Endothelial cell of umbilical vein (primary cell): Measurements from ENCODE around the gene GABARAPL2. TPM values are rescaled to one million over a fixed set of nuclear protein-coding genes. Genes with fewer than 3 reads are reported as not detected.
A peak's percentile ranks its signal among the peaks of the same experiment; 100 is the strongest.

ENCODE experiments used
- BruUV-seq: library from RNA; stranded (reverse); fragments of 400-500 nt; replicated peaks from 2 replicates; lab custom pipeline; 2021; lab: Mats Ljungman, UMichigan
- CTCF ChIA-PET: fragments of 300-600, 350-600 bp; sonication (Branson Sonifier 250); formaldehyde crosslinking; loops from one replicate; lab custom pipeline; 2021; ENCODE audit warnings: antibody characterized with exemption, inconsistent platforms; lab: Charles Lee
- POLR2A ChIA-PET: fragments of 300-600, 350-600 bp; sonication (Branson Sonifier 250); formaldehyde crosslinking; loops from one replicate; lab custom pipeline; 2021; ENCODE audit warnings: antibody characterized with exemption, inconsistent platforms; lab: Charles Lee
- DNase-seq: peaks from one replicate; pipeline ENCODE4 v3.0.0-alpha.2; 2011; ENCODE audit warnings: low read depth, low spot score
- FAIRE-seq: peaks from 2 replicates; lab custom pipeline; 2011; peaks lifted over from hg19 to GRCh38; lab: Jason Lieb, UNC
- H2AFZ ChIP-seq: 2 replicates; pipeline ENCODE4 v1.6.0; 2012; ENCODE audit warnings: low read depth, low read length, control low read depth, inconsistent platforms
- H3K27ac ChIP-seq: 2 replicates; pipeline ENCODE4 v1.5.1; 2011; ENCODE audit warnings: low read depth, mild to moderate bottlenecking, control low read depth, low read length, moderate library complexity; ENCODE audit not compliant: insufficient read depth
- H3K27me3 ChIP-seq, 2 experiments: 2 replicates each; pipeline versions ENCODE4 v1.6.0 to v1.6.1; 2011; ENCODE audit warnings: low read length in 2 of 2, mixed read lengths in 1 of 2; ENCODE audit not compliant: control insufficient read depth in 2 of 2, insufficient read depth in 2 of 2
- H3K36me3 ChIP-seq, 2 experiments: 2 replicates in 1 of 2; 3 replicates in 1 of 2; pipeline ENCODE4 v1.5.1; 2011; ENCODE audit warnings: low read length in 2 of 2, mild to moderate bottlenecking in 1 of 2, moderate library complexity in 1 of 2; ENCODE audit not compliant: control insufficient read depth in 2 of 2, insufficient read depth in 2 of 2; ENCODE audit errors: extremely low read depth in 1 of 2
- H3K4me1 ChIP-seq: 3 replicates; pipeline ENCODE4 v1.5.1; 2011; ENCODE audit warnings: mild to moderate bottlenecking, low read length; ENCODE audit not compliant: control insufficient read depth, insufficient read depth; ENCODE audit errors: extremely low read depth
- H3K4me2 ChIP-seq: 2 replicates; pipeline ENCODE4 v1.6.1; 2011; ENCODE audit warnings: low read length, control low read depth, mixed read lengths; ENCODE audit not compliant: insufficient read depth
- H3K4me3 ChIP-seq, 3 experiments: fragments of 200-600 bp in 1 of 3; sonication (generic), shearing (Covaris generic) in 1 of 3; replicated peaks in 1 of 3; 2 replicates each; pipeline ENCODE4 v1.5.1; 2011 to 2016; ENCODE audit warnings: control low read depth in 3 of 3, low read length in 3 of 3, mild to moderate bottlenecking in 2 of 3, inconsistent platforms in 1 of 3, low read depth in 1 of 3, moderate library complexity in 1 of 3; ENCODE audit not compliant: insufficient read depth in 1 of 3
- H3K79me2 ChIP-seq: 2 replicates; pipeline ENCODE4 v1.6.0; 2012; ENCODE audit warnings: low read length, inconsistent platforms; ENCODE audit not compliant: control insufficient read depth, insufficient read depth
- H3K9ac ChIP-seq: replicated peaks from 2 replicates; pipeline ENCODE3; 2011; ENCODE audit warnings: low read length, control low read depth; ENCODE audit not compliant: insufficient read depth; ENCODE audit errors: extremely low read depth
- H3K9me1 ChIP-seq: replicated peaks from 3 replicates; pipeline ENCODE4 v1.6.0; 2011; ENCODE audit warnings: mild to moderate bottlenecking, low read length; ENCODE audit not compliant: control insufficient read depth, insufficient read depth; ENCODE audit errors: extremely low read depth
- H3K9me3 ChIP-seq: replicated peaks from 2 replicates; pipeline ENCODE4 v1.5.1; 2012; ENCODE audit warnings: low read length, inconsistent platforms; ENCODE audit not compliant: control insufficient read depth, insufficient read depth
- H4K20me1 ChIP-seq: replicated peaks from 2 replicates; pipeline ENCODE3; 2011; ENCODE audit warnings: mild to moderate bottlenecking, low read length; ENCODE audit not compliant: control insufficient read depth, insufficient read depth; ENCODE audit errors: extremely low read depth
- EZH2 ChIP-seq: IDR thresholded peaks from 2 replicates; pipeline ENCODE4 v1.6.1; 2012; ENCODE audit warnings: borderline replicate concordance, low read depth, mild to moderate bottlenecking, moderate library complexity, low read length, inconsistent platforms; ENCODE audit not compliant: severe bottlenecking
- FOS ChIP-seq: IDR thresholded peaks from 2 replicates; pipeline ENCODE4 v1.6.1; 2011; ENCODE audit warnings: mild to moderate bottlenecking, low read length, moderate library complexity, borderline replicate concordance; ENCODE audit not compliant: insufficient read depth
- GATA2 ChIP-seq: IDR thresholded peaks from 2 replicates; pipeline ENCODE4 v1.7.0; 2011; ENCODE audit warnings: low read depth, mild to moderate bottlenecking, moderate library complexity, mixed read lengths, low read length; ENCODE audit not compliant: insufficient read length, insufficient read depth
- JUN ChIP-seq: IDR thresholded peaks from 2 replicates; pipeline ENCODE4 v1.6.1; 2011; ENCODE audit warnings: borderline replicate concordance, low read depth; ENCODE audit not compliant: insufficient read length, insufficient read depth
- MYC ChIP-seq: IDR thresholded peaks from one replicate; pipeline ENCODE4 v1.6.1; 2011; ENCODE audit warnings: mild to moderate bottlenecking, low read depth, low read length
- POLR2A ChIP-seq: IDR thresholded peaks from 2 replicates; pipeline ENCODE4 v1.6.1; 2012; ENCODE audit warnings: low read depth, mild to moderate bottlenecking, control low read depth, low read length
- dilution Hi-C: fragments of 300-500 bp; cut with MboI; formaldehyde crosslinking; loops from one replicate; pipeline ENCODE4 v1.15.0; 2019; ENCODE audit warnings: low sequenced_read_pairs; ENCODE audit not compliant: extremely low pct_ligation_motif_present
- intact Hi-C: fragments of 100-400 bp; cut with micrococcal nuclease; formaldehyde crosslinking; loops from one replicate; pipeline ENCODE4 v1.10.0; 2022
- polyA plus RNA-seq, 4 experiments: library from polyadenylated mRNA; depleted of rRNA in 3 of 4; stranded (reverse) in 3 of 4; unstranded in 1 of 4; fragments of >200 nt; gene quantifications; 2 replicates each; pipeline versions ENCODE4 v1.2.1 to v1.2.3, GENCODE V29; 2011 to 2012; ENCODE audit warnings: missing spikeins in 1 of 4
- total RNA-seq: library from RNA; stranded (reverse); gene quantifications from 2 replicates; pipeline ENCODE4 v1.2.3, GENCODE V29; 2021
- TF ChIP-seq, protein P1 (sequence below): IDR thresholded peaks from 2 replicates; pipeline ENCODE4 v1.6.1; 2011; ENCODE audit not compliant: insufficient read depth, insufficient read length
- TF ChIP-seq, protein P2 (sequence below), 2 donors: IDR thresholded peaks; 1 replicate in 1 of 2; 2 replicates in 1 of 2; pipeline ENCODE4 v1.5.1; 2011; ENCODE audit warnings: low read length in 2 of 2, mild to moderate bottlenecking in 2 of 2, moderate library complexity in 2 of 2, control low read depth in 1 of 2, inconsistent platforms in 1 of 2, low read depth in 1 of 2; ENCODE audit not compliant: insufficient read depth in 1 of 2; ENCODE audit errors: extremely low read depth in 1 of 2

The GABARAPL2 gene
- total and polyA plus RNA-seq, 2 donors (not counting 3 experiments of a cell fraction or from before 2014, with no cell fraction given) = 77.9 to 84.5 TPM

DNA sequence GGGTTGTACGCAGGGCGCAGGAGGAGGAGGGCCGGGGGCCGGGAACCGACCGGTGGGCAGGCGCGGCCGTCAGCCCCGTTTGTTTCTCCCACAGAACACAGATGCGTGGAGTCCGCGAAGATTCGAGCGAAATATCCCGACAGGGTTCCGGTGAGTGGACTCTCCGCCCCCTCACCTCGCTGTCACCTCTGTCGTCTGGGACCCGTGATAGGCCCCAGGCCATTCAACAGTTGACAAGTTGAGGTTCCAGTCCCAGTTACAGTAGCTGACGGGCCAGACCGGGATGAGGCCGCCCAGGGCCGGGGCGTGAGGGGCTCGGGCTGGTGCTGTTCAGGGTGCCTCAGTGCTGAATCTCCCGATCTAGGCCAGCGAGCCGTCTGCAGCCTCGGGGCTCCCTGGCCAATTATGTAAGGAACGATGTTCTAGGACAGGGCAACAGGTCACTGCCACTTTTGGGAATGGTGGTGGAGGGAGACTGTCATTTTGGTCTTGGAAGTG lies 628 bp downstream of the GABARAPL2 start:
- Histone ChIP-seq H3K79me2 (peaks cover 13% of the 10 kb centered on the region), H3K9me1 (no peaks in the 10 kb centered on the region), H3K9me3 (no peaks in the 10 kb centered on the region), H3K27me3 (peaks cover 7 to 21% of the 10 kb centered on the region in 2 experiments), H3K9ac (peak overlapping the region; percentile 58), H3K36me3 (peaks cover 17 to 19% of the 10 kb centered on the region in 2 experiments), H3K4me2 (peak overlapping the region; percentile 79), H4K20me1 (no peaks in the 10 kb centered on the region), H3K27ac (no peak overlapping the region), H2AFZ (peak overlapping the region; percentile 62), H3K4me3 (peak overlapping the region; percentile 48 to 83 (median 79)), H3K4me1 (peaks cover 9% of the 10 kb centered on the region)
- FAIRE-seq (peak; percentile 21), DNase-seq (peak; percentile 13)
- POLR2A ChIA-PET = no interaction called here
- CTCF ChIA-PET = interaction anchor here (0.8 to 1.5 kb wide), 5 partner anchors 10 to 368 kb away, joined by 3 to 4 read pairs (median 4); no protein-coding TSS in a partner anchor
- dilution Hi-C loops = no loop called here
- intact Hi-C loops = loop anchor here (1.0 to 5.0 kb wide), 5 partner anchors 11 to 195 kb away; partner anchors contain the start of genes ADAT1, KARS1, TERF2IP and TMEM231
- no TSS peak for BruUV-seq
- no peak for TF ChIP-seq EZH2
- TF ChIP-seq JUN = no peak
- TF ChIP-seq POLR2A = no peak
- TF ChIP-seq FOS = no peak
- TF ChIP-seq, protein P1, sequence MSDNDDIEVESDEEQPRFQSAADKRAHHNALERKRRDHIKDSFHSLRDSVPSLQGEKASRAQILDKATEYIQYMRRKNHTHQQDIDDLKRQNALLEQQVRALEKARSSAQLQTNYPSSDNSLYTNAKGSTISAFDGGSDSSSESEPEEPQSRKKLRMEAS = no peak
- no peak for TF ChIP-seq MYC

DNA sequence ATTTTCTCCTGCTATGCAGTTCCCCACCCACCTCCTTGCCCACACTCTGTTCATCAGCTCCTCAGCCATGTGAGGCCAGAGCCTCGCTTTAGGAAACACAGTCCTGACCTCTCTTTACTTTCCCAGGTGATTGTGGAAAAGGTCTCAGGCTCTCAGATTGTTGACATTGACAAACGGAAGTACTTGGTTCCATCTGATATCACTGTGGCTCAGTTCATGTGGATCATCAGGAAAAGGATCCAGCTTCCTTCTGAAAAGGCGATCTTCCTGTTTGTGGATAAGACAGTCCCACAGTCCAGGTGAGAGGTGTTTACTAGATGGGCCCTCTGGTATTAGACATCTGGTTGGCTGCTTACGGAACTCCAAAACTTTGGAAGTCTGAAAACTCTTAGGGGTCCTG lies 1.7 kb downstream of the GABARAPL2 start:
- Histone ChIP-seq H3K4me1 (peaks cover 9% of the 10 kb centered on the region), H3K36me3 (peaks cover 22 to 26% of the 10 kb centered on the region in 2 experiments), H3K9ac (no peak overlapping the region), H3K4me2 (no peak overlapping the region), H3K27ac (no peak overlapping the region), H3K4me3 (no peak overlapping the region), H3K9me3 (no peaks in the 10 kb centered on the region), H3K79me2 (peaks cover 13% of the 10 kb centered on the region), H2AFZ (no peak overlapping the region), H3K9me1 (no peaks in the 10 kb centered on the region), H4K20me1 (no peaks in the 10 kb centered on the region), H3K27me3 (peaks cover 7 to 17% of the 10 kb centered on the region in 2 experiments)
- DNase-seq (no peak), FAIRE-seq (no peak)
- BruUV-seq = no TSS peak
- dilution Hi-C loops (no loop called here), intact Hi-C loops (loop anchor here (2.0 to 5.0 kb wide), 2 partner anchors 79 to 194 kb away; partner anchors contain the start of genes KARS1 and TERF2IP)
- ChIA-PET POLR2A (no interaction called here), CTCF (no interaction called here)
- TF ChIP-seq, protein P2, sequence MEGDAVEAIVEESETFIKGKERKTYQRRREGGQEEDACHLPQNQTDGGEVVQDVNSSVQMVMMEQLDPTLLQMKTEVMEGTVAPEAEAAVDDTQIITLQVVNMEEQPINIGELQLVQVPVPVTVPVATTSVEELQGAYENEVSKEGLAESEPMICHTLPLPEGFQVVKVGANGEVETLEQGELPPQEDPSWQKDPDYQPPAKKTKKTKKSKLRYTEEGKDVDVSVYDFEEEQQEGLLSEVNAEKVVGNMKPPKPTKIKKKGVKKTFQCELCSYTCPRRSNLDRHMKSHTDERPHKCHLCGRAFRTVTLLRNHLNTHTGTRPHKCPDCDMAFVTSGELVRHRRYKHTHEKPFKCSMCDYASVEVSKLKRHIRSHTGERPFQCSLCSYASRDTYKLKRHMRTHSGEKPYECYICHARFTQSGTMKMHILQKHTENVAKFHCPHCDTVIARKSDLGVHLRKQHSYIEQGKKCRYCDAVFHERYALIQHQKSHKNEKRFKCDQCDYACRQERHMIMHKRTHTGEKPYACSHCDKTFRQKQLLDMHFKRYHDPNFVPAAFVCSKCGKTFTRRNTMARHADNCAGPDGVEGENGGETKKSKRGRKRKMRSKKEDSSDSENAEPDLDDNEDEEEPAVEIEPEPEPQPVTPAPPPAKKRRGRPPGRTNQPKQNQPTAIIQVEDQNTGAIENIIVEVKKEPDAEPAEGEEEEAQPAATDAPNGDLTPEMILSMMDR (IDR thresholded peaks at IDR 0.05; ENCODE audit: extremely low read depth in 1 of 2, insufficient read depth in 1 of 2, low read depth in 1 of 2, low read length in 2 of 2) = no peak
- no peak for TF ChIP-seq GATA2
